Measurements from ENCODE around the gene MAST4.

Gene MAST4

GRCh38 chr5:67178085-67178484 lies 581.9 kb downstream of the MAST4 start:
- no peak for DNase-seq (ENCODE audit: extremely low read depth, insufficient read length)

GRCh38 chr5:67178966-67179365 lies 582.8 kb downstream of the MAST4 start:
- Histone ChIP-seq H3K36me3 (ENCODE audit: control insufficient read depth, insufficient read depth, low read length) (no peaks in the 10 kb centered on the region), H3K4me3 (replicated peaks; ENCODE audit: low read depth, low read length) (no peak overlapping the region), H3K27me3 (replicated peaks; ENCODE audit: control insufficient read depth, insufficient read depth, low read length) (no peaks in the 10 kb centered on the region)
- no peak for TF ChIP-seq CTCF (IDR thresholded peaks at IDR 0.05; ENCODE audit: insufficient read depth, low read length, poor library complexity, severe bottlenecking)
- DNase-seq (ENCODE audit: extremely low read depth, insufficient read length): no peak

More at GRCh38 chr5:67178085-67178484, 581.9 kb downstream of the MAST4 start:
- no peak for TF ChIP-seq CTCF (IDR thresholded peaks at IDR 0.05; ENCODE audit: insufficient read depth, low read length, poor library complexity, severe bottlenecking)
- Histone ChIP-seq H3K27me3 (replicated peaks; ENCODE audit: control insufficient read depth, insufficient read depth, low read length) (no peaks in the 10 kb centered on the region), H3K4me3 (replicated peaks; ENCODE audit: low read depth, low read length) (no peak overlapping the region), H3K36me3 (ENCODE audit: control insufficient read depth, insufficient read depth, low read length) (no peaks in the 10 kb centered on the region)

GRCh38 chr5:67179697-67180361 lies 583.6 kb downstream of the MAST4 start:
- no peak for DNase-seq (ENCODE audit: extremely low read depth, insufficient read length)
- Histone ChIP-seq H3K4me3 (replicated peaks; ENCODE audit: low read depth, low read length) (no peak overlapping the region), H3K27me3 (replicated peaks; ENCODE audit: control insufficient read depth, insufficient read depth, low read length) (no peaks in the 10 kb centered on the region), H3K36me3 (ENCODE audit: control insufficient read depth, insufficient read depth, low read length) (no peaks in the 10 kb centered on the region)
- no peak for TF ChIP-seq CTCF (IDR thresholded peaks at IDR 0.05; ENCODE audit: insufficient read depth, low read length, poor library complexity, severe bottlenecking)

- Histone ChIP-seq H3K27me3 (replicated peaks; ENCODE audit: control insufficient read depth, insufficient read depth, low read length) (no peaks in the 10 kb centered on the region), H3K4me3 (replicated peaks; ENCODE audit: low read depth, low read length) (no peak overlapping the region), H3K36me3 (ENCODE audit: control insufficient read depth, insufficient read depth, low read length) (no peaks in the 10 kb centered on the region)
- no peak for DNase-seq (ENCODE audit: extremely low read depth, insufficient read length)
- TF ChIP-seq CTCF (IDR thresholded peaks at IDR 0.05; ENCODE audit: insufficient read depth, low read length, poor library complexity, severe bottlenecking): no peak
These were observed 585.5 kb downstream of the MAST4 start for GRCh38 chr5:67181648-67182221.

GRCh38 chr5:67182301-67182790 lies 586.2 kb downstream of the MAST4 start:
- Histone ChIP-seq H3K36me3 (ENCODE audit: control insufficient read depth, insufficient read depth, low read length) (no peaks in the 10 kb centered on the region), H3K27me3 (replicated peaks; ENCODE audit: control insufficient read depth, insufficient read depth, low read length) (no peaks in the 10 kb centered on the region), H3K4me3 (replicated peaks; ENCODE audit: low read depth, low read length) (no peak overlapping the region)
- TF ChIP-seq CTCF (IDR thresholded peaks at IDR 0.05; ENCODE audit: insufficient read depth, low read length, poor library complexity, severe bottlenecking): no peak
- no peak for DNase-seq (ENCODE audit: extremely low read depth, insufficient read length)

Measured in GM06990 (cell line).